CD4-positive, alpha-beta T cell (primary cell): ENCODE results near the gene TMEM181. TPM values are rescaled to one million over a fixed set of nuclear protein-coding genes. Genes with fewer than 3 reads are reported as not detected.
A peak's percentile ranks its signal among the peaks of the same experiment; 100 is the strongest.
"Not testable (repeated sequence)": the region's sequence is repeated elsewhere in the genome, so short reads cannot be mapped to it uniquely, and the experiment has no call there.

ENCODE experiments used
- ATAC-seq: fragments of 200-7000 bp; cut with Tn5 transposase; one replicate; pipeline ENCODE4 v1.10.0; 2022; ENCODE audit warnings: mild to moderate bottlenecking; ENCODE audit not compliant: poor library complexity
- CTCF ChIA-PET: fragments of 350-600 bp; sonication (Branson Sonifier 250); formaldehyde crosslinking; loops from one replicate; lab custom pipeline; 2021; ENCODE audit warnings: antibody characterized with exemption, inconsistent platforms; lab: Charles Lee
- POLR2A ChIA-PET: fragments of 350-600 bp; sonication (Branson Sonifier 250); formaldehyde crosslinking; loops from one replicate; lab custom pipeline; 2021; ENCODE audit warnings: antibody characterized with exemption, inconsistent platforms; lab: Charles Lee
- DNase-seq, 14 experiments: peaks; one replicate each; pipeline ENCODE4 v3.0.0-alpha.2; 2013 to 2020; ENCODE audit warnings: mixed read lengths in 2 of 14
- H3K27ac ChIP-seq, 2 donors: one replicate each; pipeline versions ENCODE4 v1.5.1 to v1.7.0; 2013; ENCODE audit warnings: low read length in 2 of 2, low read depth in 1 of 2, mild to moderate bottlenecking in 1 of 2
- H3K27me3 ChIP-seq, 2 experiments: 1 replicate in 1 of 2; 2 replicates in 1 of 2; pipeline versions ENCODE4 v1.6.1 to v1.7.0; 2013; ENCODE audit warnings: low read length in 2 of 2, control low read depth in 1 of 2, mild to moderate bottlenecking in 1 of 2, moderate library complexity in 1 of 2; ENCODE audit not compliant: insufficient read depth in 2 of 2, control insufficient read depth in 1 of 2
- H3K36me3 ChIP-seq: one replicate; pipeline ENCODE4 v1.6.1; 2013; ENCODE audit warnings: low read length, control low read depth; ENCODE audit not compliant: insufficient read depth
- H3K4me1 ChIP-seq: one replicate; pipeline ENCODE4 v1.6.1; 2013; ENCODE audit warnings: low read length, control low read depth; ENCODE audit not compliant: insufficient read depth
- H3K4me3 ChIP-seq: one replicate; pipeline ENCODE4 v1.5.1; 2013; ENCODE audit warnings: mild to moderate bottlenecking, low read length, moderate library complexity
- H3K9me3 ChIP-seq, 2 experiments: 1 replicate in 1 of 2; 2 replicates in 1 of 2; pipeline versions ENCODE4 v1.6.1 to v1.7.0; 2013; ENCODE audit warnings: low read length in 2 of 2, mild to moderate bottlenecking in 2 of 2, control low read depth in 1 of 2, moderate library complexity in 1 of 2; ENCODE audit not compliant: control insufficient read depth in 1 of 2, insufficient read depth in 1 of 2
- H3K27ac Mint-ChIP-seq: one replicate; pipeline ENCODE4 v1.8.0; 2020; ENCODE audit warnings: mixed read lengths
- H3K27me3 Mint-ChIP-seq: one replicate; pipeline ENCODE4 v1.8.0; 2021; ENCODE audit warnings: mixed read lengths
- H3K36me3 Mint-ChIP-seq: one replicate; pipeline ENCODE4 v1.8.0; 2021; ENCODE audit warnings: low read depth, mixed read lengths
- H3K4me1 Mint-ChIP-seq: one replicate; pipeline ENCODE4 v1.8.0; 2021; ENCODE audit warnings: low read depth, mixed read lengths
- H3K4me3 Mint-ChIP-seq: one replicate; pipeline ENCODE4 v1.8.0; 2020; ENCODE audit warnings: mild to moderate bottlenecking, mixed read lengths
- H3K9me3 Mint-ChIP-seq: one replicate; pipeline ENCODE4 v1.8.0; 2020; ENCODE audit warnings: mixed read lengths
- CTCF ChIP-seq: fragments of 200-600 bp; IDR thresholded peaks from one replicate; pipeline ENCODE4 v1.8.0; 2022; ENCODE audit warnings: antibody characterized with exemption, mild to moderate bottlenecking
- intact Hi-C, 2 experiments: fragments of 100-400 bp; cut with DNase I in 1 of 2; cut with micrococcal nuclease in 1 of 2; formaldehyde crosslinking; loops; one replicate each; pipeline versions ENCODE4 v1.15.1 to v1.9.0; 2023 to 2025; cut with DNase I, micrococcal nuclease
- total RNA-seq, 174 experiments: library from RNA in 2 of 174; stranded (reverse) in 2 of 174; gene quantifications; one replicate each; pipeline ENCODE4 v1.2.3 and lab custom pipeline; 2021 to 2026

The TMEM181 gene
- total RNA-seq, 2 experiments from 2014 or later, result 10.2 to 10.9 TPM

- H3K4me1 ChIP-seq, result peaks cover 69% of the 10 kb centered on the region
- peak overlapping the region; percentile 78 for H3K4me3 Mint-ChIP-seq
- H3K27me3 ChIP-seq, result no peaks in the 10 kb centered on the region
- ChIA-PET CTCF (interaction anchor here (1.5 kb wide), 1 partner anchor 37 kb away, joined by 6 read pairs; no protein-coding TSS in a partner anchor), POLR2A (interaction anchor here (1.1 to 3.8 kb wide), 2 partner anchors 10 to 1072 kb away, joined by 4 to 71 read pairs; partner anchors contain the start of gene DYNLT1)
- intact Hi-C loops, result loop anchor here in 1 of 2 experiments (5.0 to 10.0 kb wide), 2 partner anchors 90 to 198 kb away; partner anchors contain the start of gene TMEM181
- ATAC-seq (no peak), DNase-seq (peak in 3 of 14 experiments; percentile 21 to 77 (median 64))
- peaks cover 20% of the 10 kb centered on the region for H3K36me3 ChIP-seq
- peaks cover 20% of the 10 kb centered on the region for H3K36me3 Mint-ChIP-seq
- peak overlapping the region; percentile 87 to 89 for H3K27ac ChIP-seq
- no peaks in the 10 kb centered on the region for H3K9me3 Mint-ChIP-seq
- no peaks in the 10 kb centered on the region for H3K27me3 Mint-ChIP-seq
- H3K4me3 ChIP-seq, result no peak overlapping the region
- H3K9me3 ChIP-seq, result no peaks in the 10 kb centered on the region
- TF ChIP-seq CTCF, result no peak
- H3K27ac Mint-ChIP-seq, result peak overlapping the region; percentile 97
- H3K4me1 Mint-ChIP-seq, result peaks cover 66% of the 10 kb centered on the region
Observed at GRCh38 chr6:158654498-158654897, 94.6 kb downstream of the TMEM181 start.

GRCh38 chr6:158654960-158655489, 95.1 kb downstream of the TMEM181 start:
- peaks cover 15% of the 10 kb centered on the region for H3K36me3 Mint-ChIP-seq
- no peak for ATAC-seq
- H3K9me3 ChIP-seq, result no peaks in the 10 kb centered on the region
- H3K27ac ChIP-seq, result peak overlapping the region; percentile 87 to 89
- no peaks in the 10 kb centered on the region for H3K9me3 Mint-ChIP-seq
- ChIA-PET CTCF (interaction anchor here (1.5 kb wide), 1 partner anchor 36 kb away, joined by 6 read pairs; no protein-coding TSS in a partner anchor), POLR2A (interaction anchor here (1.1 to 3.8 kb wide), 2 partner anchors 11 to 1072 kb away, joined by 4 to 71 read pairs; partner anchors contain the start of gene DYNLT1)
- peak overlapping the region; percentile 78 for H3K4me3 Mint-ChIP-seq
- no peaks in the 10 kb centered on the region for H3K27me3 Mint-ChIP-seq
- H3K4me3 ChIP-seq, result no peak overlapping the region
- DNase-seq, result peak in 4 of 14 experiments; percentile 38 to 70 (median 62)
- no peaks in the 10 kb centered on the region for H3K27me3 ChIP-seq
- intact Hi-C loops, result loop anchor here (5.0 to 10.0 kb wide), 3 partner anchors 37 to 197 kb away; partner anchors contain the start of gene TMEM181 (in 1 of the 2)
- H3K36me3 ChIP-seq, result peaks cover 20% of the 10 kb centered on the region
- no peak for TF ChIP-seq CTCF
- H3K4me1 Mint-ChIP-seq, result peaks cover 66% of the 10 kb centered on the region
- H3K27ac Mint-ChIP-seq, result peak overlapping the region; percentile 97
- H3K4me1 ChIP-seq, result peaks cover 67% of the 10 kb centered on the region

GRCh38 chr6:158655569-158656450, 95.9 kb downstream of the TMEM181 start:
- peak overlapping the region; percentile 87 to 89 for H3K27ac ChIP-seq

GRCh38 chr6:158656986-158657385, 97.1 kb downstream of the TMEM181 start:
- H3K27me3 Mint-ChIP-seq, POLR2A ChIA-PET, DNase-seq, H3K4me3 Mint-ChIP-seq, H3K27me3 ChIP-seq, H3K9me3 ChIP-seq, ATAC-seq, H3K9me3 Mint-ChIP-seq, H3K4me3 ChIP-seq, H3K27ac ChIP-seq: not testable (repeated sequence)
- H3K36me3 ChIP-seq, result peaks cover 30% of the 10 kb centered on the region
- peaks cover 27% of the 10 kb centered on the region for H3K36me3 Mint-ChIP-seq
- H3K27ac Mint-ChIP-seq, result peak overlapping the region; percentile 97
- intact Hi-C loops, result loop anchor here (5.0 to 10.0 kb wide), 2 partner anchors 35 to 92 kb away; partner anchors contain the start of gene TMEM181 (in 1 of the 2)
- peaks cover 63% of the 10 kb centered on the region for H3K4me1 ChIP-seq
- CTCF ChIA-PET, result interaction anchor here (0.8 kb wide), 1 partner anchor 16 kb away, joined by 3 read pairs; no protein-coding TSS in a partner anchor
- H3K4me1 Mint-ChIP-seq, result peaks cover 68% of the 10 kb centered on the region

More at GRCh38 chr6:158655569-158656450, 95.9 kb downstream of the TMEM181 start:
- Histone ChIP-seq H3K36me3 (peaks cover 20% of the 10 kb centered on the region), H3K4me1 (peaks cover 69% of the 10 kb centered on the region), H3K4me3 (no peak overlapping the region), H3K9me3 (no peaks in the 10 kb centered on the region), H3K27me3 (no peaks in the 10 kb centered on the region)
- H3K4me1 Mint-ChIP-seq, result peaks cover 68% of the 10 kb centered on the region
- H3K27me3 Mint-ChIP-seq, result no peaks in the 10 kb centered on the region
- POLR2A ChIA-PET, result interaction anchor here (0.7 to 3.8 kb wide), 2 partner anchors 12 kb away, joined by 3 to 71 read pairs; partner anchors contain the start of gene DYNLT1
- no peak for DNase-seq
- H3K36me3 Mint-ChIP-seq, result peaks cover 22% of the 10 kb centered on the region
- no peak for ATAC-seq
- peak overlapping the region; percentile 78 for H3K4me3 Mint-ChIP-seq
- TF ChIP-seq CTCF, result no peak
- intact Hi-C loops, result loop anchor here (5.0 to 10.0 kb wide), 2 partner anchors 36 to 91 kb away; partner anchors contain the start of gene TMEM181 (in 1 of the 2)
- H3K9me3 Mint-ChIP-seq, result no peaks in the 10 kb centered on the region
- peak overlapping the region; percentile 97 for H3K27ac Mint-ChIP-seq
- CTCF ChIA-PET, result interaction anchor here (1.5 kb wide), 1 partner anchor 35 kb away, joined by 6 read pairs; no protein-coding TSS in a partner anchor
